Skeletal muscle tissue (tissue), 4 donors: Measurements from ENCODE around the gene PUM1. TPM values are rescaled to one million over a fixed set of nuclear protein-coding genes. Genes with fewer than 3 reads are reported as not detected.

Source experiments
- H3K27ac ChIP-seq: one replicate; pipeline ENCODE4 v1.7.0; 2013; ENCODE audit warnings: mild to moderate bottlenecking, low read depth, low read length, inconsistent platforms
- H3K27me3 ChIP-seq, 3 donors: one replicate each; pipeline ENCODE4 v1.7.0; 2013; ENCODE audit warnings: low read length in 3 of 3; ENCODE audit not compliant: control insufficient read depth in 3 of 3, insufficient read depth in 3 of 3
- H3K36me3 ChIP-seq, 3 donors: one replicate each; pipeline ENCODE4 v1.7.0; 2013; ENCODE audit warnings: low read length in 3 of 3; ENCODE audit not compliant: control insufficient read depth in 3 of 3, insufficient read depth in 3 of 3
- H3K4me1 ChIP-seq, 3 donors: one replicate each; pipeline ENCODE4 v1.7.0; 2013; ENCODE audit warnings: low read length in 3 of 3, mild to moderate bottlenecking in 3 of 3; ENCODE audit not compliant: control insufficient read depth in 3 of 3, insufficient read depth in 3 of 3
- H3K4me3 ChIP-seq, 3 donors: one replicate each; pipeline ENCODE4 v1.7.0; 2013; ENCODE audit warnings: low read length in 3 of 3
- H3K9ac ChIP-seq, 3 donors: one replicate each; pipeline ENCODE4 v1.7.0; 2013; ENCODE audit warnings: low read length in 3 of 3, mild to moderate bottlenecking in 3 of 3, moderate library complexity in 2 of 3, low read depth in 1 of 3
- H3K9me3 ChIP-seq, 3 donors: one replicate each; pipeline ENCODE4 v1.7.0; 2013; ENCODE audit warnings: low read length in 3 of 3; ENCODE audit not compliant: control insufficient read depth in 3 of 3
- total RNA-seq: library from RNA; depleted of rRNA; stranded (reverse); fragments of >200 nt; gene quantifications from one replicate; pipeline ENCODE4 v1.2.3, GENCODE V29; 2014
- donor health status: Osteomylitis.

PUM1 gene
- total RNA-seq, 1 donor from 2014 or later, result 68.9 TPM

- Histone ChIP-seq H3K36me3 (no peaks in the 10 kb centered on the region), H3K9ac (no peak overlapping the region), H3K4me1 (peaks cover 0 to 6% (median 5%) of the 10 kb centered on the region in 3 donors), H3K9me3 (no peaks in the 10 kb centered on the region), H3K27me3 (peaks cover 0 to 2% (median under 1%) of the 10 kb centered on the region in 3 donors), H3K4me3 (no peak overlapping the region), H3K27ac (no peak overlapping the region)
Measured at GRCh38 chr1:30899577-30900389, 165.7 kb downstream of the PUM1 start.

GRCh38 chr1:30898031-30898815 is 167.3 kb downstream of the PUM1 start:
- Histone ChIP-seq H3K27me3 (peaks cover 0 to 4% (median 2%) of the 10 kb centered on the region in 3 donors), H3K27ac (no peak overlapping the region), H3K9me3 (no peaks in the 10 kb centered on the region), H3K36me3 (no peaks in the 10 kb centered on the region), H3K4me1 (peaks cover 0 to 6% (median 5%) of the 10 kb centered on the region in 3 donors), H3K9ac (no peak overlapping the region), H3K4me3 (no peak overlapping the region)

- no peak overlapping the region for H3K27ac ChIP-seq
- H3K4me1 ChIP-seq, result peaks cover 0 to 4% (median 3%) of the 10 kb centered on the region in 3 donors
- H3K27me3 ChIP-seq, result peaks cover 2 to 7% (median 3%) of the 10 kb centered on the region in 3 donors
- no peaks in the 10 kb centered on the region for H3K9me3 ChIP-seq
- H3K4me3 ChIP-seq, result no peak overlapping the region
- no peak overlapping the region for H3K9ac ChIP-seq
- H3K36me3 ChIP-seq, result no peaks in the 10 kb centered on the region
Measured at GRCh38 chr1:30896905-30897304, 168.6 kb downstream of the PUM1 start.

- no peak overlapping the region for H3K9ac ChIP-seq
- H3K4me1 ChIP-seq, result peaks cover 0 to 3% (median 2%) of the 10 kb centered on the region in 3 donors
- H3K27me3 ChIP-seq, result peaks cover 2 to 7% (median 3%) of the 10 kb centered on the region in 3 donors
- no peak overlapping the region for H3K27ac ChIP-seq
- no peaks in the 10 kb centered on the region for H3K36me3 ChIP-seq
- no peak overlapping the region for H3K4me3 ChIP-seq
- no peaks in the 10 kb centered on the region for H3K9me3 ChIP-seq
Measured at GRCh38 chr1:30895944-30896660, 169.4 kb downstream of the PUM1 start.

- Histone ChIP-seq H3K9me3 (no peaks in the 10 kb centered on the region), H3K27me3 (peaks cover 2 to 7% (median 3%) of the 10 kb centered on the region in 3 donors), H3K4me1 (peaks cover 0 to 3% (median 2%) of the 10 kb centered on the region in 3 donors), H3K9ac (no peak overlapping the region), H3K36me3 (no peaks in the 10 kb centered on the region), H3K27ac (no peak overlapping the region), H3K4me3 (no peak overlapping the region)
Measured at GRCh38 chr1:30895382-30895943, 170.1 kb downstream of the PUM1 start.

GRCh38 chr1:30894508-30894973 is 171.0 kb downstream of the PUM1 start:
- Histone ChIP-seq H3K4me1 (peaks cover 0 to 3% (median 2%) of the 10 kb centered on the region in 3 donors), H3K27ac (no peak overlapping the region), H3K27me3 (peaks cover 2 to 7% (median 3%) of the 10 kb centered on the region in 3 donors), H3K4me3 (no peak overlapping the region), H3K36me3 (no peaks in the 10 kb centered on the region), H3K9me3 (no peaks in the 10 kb centered on the region), H3K9ac (no peak overlapping the region)

- H3K27me3 ChIP-seq, result peaks cover 2 to 7% (median 3%) of the 10 kb centered on the region in 3 donors
- no peak overlapping the region for H3K27ac ChIP-seq
- no peaks in the 10 kb centered on the region for H3K36me3 ChIP-seq
- no peaks in the 10 kb centered on the region for H3K9me3 ChIP-seq
- H3K4me1 ChIP-seq, result peaks cover 0 to 8% (median 5%) of the 10 kb centered on the region in 3 donors
- H3K4me3 ChIP-seq, result no peak overlapping the region
- H3K9ac ChIP-seq, result no peak overlapping the region
Measured at GRCh38 chr1:30893776-30894507, 171.6 kb downstream of the PUM1 start.

- Histone ChIP-seq H3K9ac (no peak overlapping the region), H3K27me3 (peaks cover 2 to 7% (median 3%) of the 10 kb centered on the region in 3 donors), H3K4me3 (no peak overlapping the region), H3K9me3 (no peaks in the 10 kb centered on the region), H3K27ac (no peak overlapping the region), H3K4me1 (peaks cover 9 to 20% (median 16%) of the 10 kb centered on the region in 3 donors), H3K36me3 (no peaks in the 10 kb centered on the region)
Measured at GRCh38 chr1:30892671-30893073, 172.8 kb downstream of the PUM1 start.

GRCh38 chr1:30891227-30891552 is 174.3 kb downstream of the PUM1 start:
- H3K4me1 ChIP-seq, result peaks cover 9 to 20% (median 20%) of the 10 kb centered on the region in 3 donors
- H3K27ac ChIP-seq, result no peak overlapping the region
- peaks cover 2 to 7% (median 3%) of the 10 kb centered on the region in 3 donors for H3K27me3 ChIP-seq
- no peak overlapping the region for H3K4me3 ChIP-seq
- H3K9me3 ChIP-seq, result no peaks in the 10 kb centered on the region
- H3K36me3 ChIP-seq, result no peaks in the 10 kb centered on the region
- H3K9ac ChIP-seq, result no peak overlapping the region
